NT2/D1 (cell line): ENCODE measurements around the gene NPIPB6.

Experiments used
- SUZ12 ChIP-seq: IDR thresholded peaks from 2 replicates; pipeline ENCODE4 v1.6.1; 2011; ENCODE audit not compliant: insufficient read length, insufficient read depth; ENCODE audit errors: extremely low read depth
- YY1 ChIP-seq: IDR thresholded peaks from 2 replicates; pipeline ENCODE4 v1.6.1; 2011; ENCODE audit not compliant: insufficient read length, insufficient read depth
- ZNF274 ChIP-seq: IDR thresholded peaks from 2 replicates; pipeline ENCODE4 v1.6.1; 2011; ENCODE audit warnings: mild to moderate bottlenecking, low read depth, low read length

- TF ChIP-seq ZNF274 (no peak), YY1 (no peak), SUZ12 (no peak)
Measured at GRCh38 chr16:28300327-28300726, 63.0 kb downstream of the NPIPB6 start.
